Thoracic aorta (tissue), 2 donors: ENCODE data around the gene TMEM170A. TPM values are rescaled to one million over a fixed set of nuclear protein-coding genes. Genes with fewer than 3 reads are reported as not detected.
"Not testable (repeated sequence)": the region's sequence is repeated elsewhere in the genome, so short reads cannot be mapped to it uniquely, and the experiment has no call there.

ENCODE experiments used
- ATAC-seq: fragments of 150-250 bp; one replicate; pipeline ENCODE4 v1.8.0; 2017; ENCODE audit warnings: low read depth; ENCODE audit not compliant: insufficient number of reproducible peaks, low FRiP score
- DNase-seq: peaks from one replicate; pipeline ENCODE4 v3.0.0-alpha.2; 2020; ENCODE audit warnings: low spot score
- H3K27ac ChIP-seq, 2 donors: fragments of 200-600 bp; sonication (generic); 1 replicate in 1 of 2; 2 replicates in 1 of 2; pipeline ENCODE4 v1.5.1; 2016; ENCODE audit warnings: mild to moderate bottlenecking in 2 of 2, moderate library complexity in 2 of 2
- H3K27me3 ChIP-seq: fragments of 200-600 bp; sonication (generic); replicated peaks from 2 replicates; pipeline ENCODE4 v1.6.0; 2016; ENCODE audit warnings: mild to moderate bottlenecking; ENCODE audit not compliant: insufficient read depth
- H3K36me3 ChIP-seq: fragments of 200-600 bp; sonication (generic); one replicate; pipeline ENCODE4 v1.5.1; 2016
- H3K4me1 ChIP-seq, 2 donors: fragments of 200-600 bp; sonication (generic); 1 replicate in 1 of 2; 2 replicates in 1 of 2; pipeline versions ENCODE4 v1.5.1 to v1.6.0; 2016; ENCODE audit warnings: low read depth in 2 of 2, mild to moderate bottlenecking in 1 of 2; ENCODE audit not compliant: control insufficient read depth in 1 of 2
- H3K4me3 ChIP-seq: fragments of 200-600 bp; sonication (generic); 2 replicates; pipeline ENCODE4 v1.5.1; 2016; ENCODE audit warnings: mild to moderate bottlenecking
- H3K9me3 ChIP-seq: fragments of 200-600 bp; sonication (generic); 2 replicates; pipeline ENCODE4 v1.5.1; 2016
- total RNA-seq, 2 donors: library from RNA; depleted of rRNA; stranded (reverse); fragments of >200 nt; gene quantifications; one replicate each; pipeline versions ENCODE4 v1.1.0 to v1.2.3, GENCODE V29; 2016
- TF ChIP-seq, protein P1 (sequence below): fragments of 200-600 bp; sonication (generic); IDR thresholded peaks from one replicate; pipeline ENCODE4 v1.5.1; 2019; ENCODE audit warnings: antibody characterized with exemption

TMEM170A gene
- total RNA-seq, 2 donors from 2014 or later = 11.6 to 29.6 TPM

GRCh38 chr16:75429621-75430403 is 34.7 kb downstream of the TMEM170A start:
- TF ChIP-seq, protein P1, sequence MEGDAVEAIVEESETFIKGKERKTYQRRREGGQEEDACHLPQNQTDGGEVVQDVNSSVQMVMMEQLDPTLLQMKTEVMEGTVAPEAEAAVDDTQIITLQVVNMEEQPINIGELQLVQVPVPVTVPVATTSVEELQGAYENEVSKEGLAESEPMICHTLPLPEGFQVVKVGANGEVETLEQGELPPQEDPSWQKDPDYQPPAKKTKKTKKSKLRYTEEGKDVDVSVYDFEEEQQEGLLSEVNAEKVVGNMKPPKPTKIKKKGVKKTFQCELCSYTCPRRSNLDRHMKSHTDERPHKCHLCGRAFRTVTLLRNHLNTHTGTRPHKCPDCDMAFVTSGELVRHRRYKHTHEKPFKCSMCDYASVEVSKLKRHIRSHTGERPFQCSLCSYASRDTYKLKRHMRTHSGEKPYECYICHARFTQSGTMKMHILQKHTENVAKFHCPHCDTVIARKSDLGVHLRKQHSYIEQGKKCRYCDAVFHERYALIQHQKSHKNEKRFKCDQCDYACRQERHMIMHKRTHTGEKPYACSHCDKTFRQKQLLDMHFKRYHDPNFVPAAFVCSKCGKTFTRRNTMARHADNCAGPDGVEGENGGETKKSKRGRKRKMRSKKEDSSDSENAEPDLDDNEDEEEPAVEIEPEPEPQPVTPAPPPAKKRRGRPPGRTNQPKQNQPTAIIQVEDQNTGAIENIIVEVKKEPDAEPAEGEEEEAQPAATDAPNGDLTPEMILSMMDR = no peak
- Histone ChIP-seq H3K27me3 (no peaks in the 10 kb centered on the region), H3K9me3 (no peaks in the 10 kb centered on the region), H3K36me3 (no peaks in the 10 kb centered on the region), H3K4me1 (peaks cover 2 to 44% of the 10 kb centered on the region in 2 donors), H3K4me3 (no peak overlapping the region), H3K27ac (no peak overlapping the region)
- DNase-seq (no peak), ATAC-seq (no peak)

DNA sequence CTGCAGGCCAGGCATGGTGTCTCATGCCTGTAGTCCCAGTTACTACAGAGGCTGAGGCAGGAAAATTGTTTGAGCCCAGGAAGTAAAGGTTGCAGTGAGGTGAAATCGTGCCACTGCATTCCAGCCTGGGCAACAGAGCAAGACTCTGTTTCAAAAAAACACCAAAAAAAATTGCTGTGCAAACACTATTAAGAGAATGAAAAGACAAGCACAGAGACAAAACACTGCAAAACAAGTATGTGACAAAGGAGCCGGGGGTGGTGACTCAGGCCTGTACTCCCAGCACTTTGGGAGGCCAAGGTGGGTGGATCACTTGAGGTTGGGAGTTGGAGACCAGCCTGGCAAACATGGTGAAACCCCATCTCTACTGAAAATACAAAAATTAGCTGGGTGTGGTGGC is 38.0 kb downstream of the TMEM170A start:
- H3K27ac ChIP-seq = peak overlapping the region; percentile 23 to 32
- not testable (repeated sequence) for ATAC-seq, DNase-seq, H3K4me3 ChIP-seq, H3K36me3 ChIP-seq, H3K9me3 ChIP-seq, H3K27me3 ChIP-seq
- peaks cover 2 to 48% of the 10 kb centered on the region in 2 donors for H3K4me1 ChIP-seq

DNA sequence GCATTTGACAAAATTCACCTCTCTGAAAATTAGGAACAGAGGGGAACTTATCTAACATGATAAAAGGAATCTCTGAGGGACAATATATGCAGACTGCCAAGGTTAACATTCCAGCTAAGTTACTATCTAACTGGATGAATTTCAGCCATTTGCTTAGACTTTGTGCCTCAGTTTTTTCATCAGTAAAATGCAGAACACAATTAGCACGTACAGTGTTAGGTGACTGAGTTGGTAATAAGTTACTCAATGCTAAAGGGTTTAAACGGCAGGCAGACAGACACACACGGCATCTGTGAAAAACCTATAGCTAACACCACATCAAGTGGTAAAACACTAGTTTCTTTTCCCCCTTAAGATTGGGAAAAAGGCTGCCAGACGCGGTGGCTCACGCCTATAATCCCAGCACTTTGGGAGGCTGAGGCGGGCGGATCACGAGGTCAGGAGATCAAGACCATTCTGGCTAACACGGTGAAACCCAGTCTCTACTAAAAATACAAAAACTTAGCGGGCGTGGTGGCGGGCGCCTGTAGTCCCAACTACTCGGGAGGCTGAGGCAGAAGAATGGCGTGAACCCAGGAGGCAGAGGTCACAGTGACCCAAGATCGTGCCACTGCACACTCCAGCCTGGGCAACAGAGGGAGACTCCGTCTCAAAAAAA is 40.3 kb downstream of the TMEM170A start:
- peaks cover 9 to 47% of the 10 kb centered on the region in 2 donors for H3K4me1 ChIP-seq
- DNase-seq, H3K4me3 ChIP-seq, H3K36me3 ChIP-seq, H3K9me3 ChIP-seq, H3K27me3 ChIP-seq, ATAC-seq, H3K27ac ChIP-seq: not testable (repeated sequence)

- Histone ChIP-seq H3K9me3 (no peaks in the 10 kb centered on the region), H3K27me3 (no peaks in the 10 kb centered on the region), H3K4me1 (peaks cover 9 to 47% of the 10 kb centered on the region in 2 donors), H3K4me3 (no peak overlapping the region), H3K27ac (no peak overlapping the region), H3K36me3 (no peaks in the 10 kb centered on the region)
- ATAC-seq (no peak), DNase-seq (no peak)
- TF ChIP-seq, protein P1 = no peak
Measured at GRCh38 chr16:75423723-75424104, 40.8 kb downstream of the TMEM170A start.

- Histone ChIP-seq H3K4me3 (no peak overlapping the region), H3K27ac (no peak overlapping the region), H3K9me3 (no peaks in the 10 kb centered on the region), H3K4me1 (peaks cover 9 to 46% of the 10 kb centered on the region in 2 donors), H3K27me3 (no peaks in the 10 kb centered on the region), H3K36me3 (no peaks in the 10 kb centered on the region)
- ATAC-seq = no peak
- DNase-seq = no peak
- TF ChIP-seq, protein P1 = no peak
Measured at GRCh38 chr16:75421820-75422126, 42.7 kb downstream of the TMEM170A start.

- H3K27me3 ChIP-seq = no peaks in the 10 kb centered on the region
- peak overlapping the region; percentile 52 for H3K4me3 ChIP-seq
- TF ChIP-seq, protein P1 = no peak
- DNase-seq (no peak), ATAC-seq (no peak)
- peaks cover 9 to 40% of the 10 kb centered on the region in 2 donors for H3K4me1 ChIP-seq
- no peaks in the 10 kb centered on the region for H3K9me3 ChIP-seq
- H3K36me3 ChIP-seq = no peaks in the 10 kb centered on the region
- H3K27ac ChIP-seq = peak overlapping the region in 1 of 2 donors; percentile 24
Measured at GRCh38 chr16:75420987-75421819, 43.3 kb downstream of the TMEM170A start.
